Effector memory CD4-positive, alpha-beta T cell (primary cell): ENCODE data around the gene CCDC188.

ENCODE experiments used
- DNase-seq, 3 donors: peaks; one replicate each; pipeline ENCODE4 v3.0.0-alpha.2; 2020
- H3K27ac ChIP-seq: 2 replicates; pipeline ENCODE4 v1.7.0; 2013; ENCODE audit warnings: mild to moderate bottlenecking, low read length, moderate library complexity; ENCODE audit not compliant: insufficient read depth, poor library complexity, severe bottlenecking
- H3K27me3 ChIP-seq: replicated peaks from 2 replicates; pipeline ENCODE4 v1.7.0; 2013; ENCODE audit warnings: mild to moderate bottlenecking, low read length; ENCODE audit not compliant: insufficient read depth, control insufficient read depth, poor library complexity, severe bottlenecking
- H3K36me3 ChIP-seq: 2 replicates; pipeline ENCODE4 v1.7.0; 2013; ENCODE audit warnings: mild to moderate bottlenecking, low read length, moderate library complexity; ENCODE audit not compliant: control insufficient read depth, insufficient read depth
- H3K4me1 ChIP-seq: 2 replicates; pipeline ENCODE4 v1.7.0; 2013; ENCODE audit warnings: low read length, mild to moderate bottlenecking; ENCODE audit not compliant: control insufficient read depth, insufficient read depth, poor library complexity, severe bottlenecking
- H3K4me3 ChIP-seq: 2 replicates; pipeline ENCODE4 v1.7.0; 2013; ENCODE audit warnings: low read length, low read depth, mild to moderate bottlenecking; ENCODE audit not compliant: insufficient read depth, poor library complexity, severe bottlenecking
- H3K9me3 ChIP-seq: 2 replicates; pipeline ENCODE4 v1.7.0; 2013; ENCODE audit warnings: mild to moderate bottlenecking, low read length, moderate library complexity; ENCODE audit not compliant: control insufficient read depth

The CCDC188 gene

GRCh38 chr22:20192972-20193760, 42.3 kb upstream of the CCDC188 start:
- DNase-seq: no peak
- H3K36me3 ChIP-seq: no peaks in the 10 kb centered on the region
- H3K27ac ChIP-seq: no peak overlapping the region
- H3K27me3 ChIP-seq: no peaks in the 10 kb centered on the region
- no peaks in the 10 kb centered on the region for H3K9me3 ChIP-seq
- H3K4me3 ChIP-seq: no peak overlapping the region
- no peaks in the 10 kb centered on the region for H3K4me1 ChIP-seq

- H3K27me3 ChIP-seq: no peaks in the 10 kb centered on the region
- no peak for DNase-seq
Observed at GRCh38 chr22:20192293-20192971, 41.6 kb upstream of the CCDC188 start.

DNA sequence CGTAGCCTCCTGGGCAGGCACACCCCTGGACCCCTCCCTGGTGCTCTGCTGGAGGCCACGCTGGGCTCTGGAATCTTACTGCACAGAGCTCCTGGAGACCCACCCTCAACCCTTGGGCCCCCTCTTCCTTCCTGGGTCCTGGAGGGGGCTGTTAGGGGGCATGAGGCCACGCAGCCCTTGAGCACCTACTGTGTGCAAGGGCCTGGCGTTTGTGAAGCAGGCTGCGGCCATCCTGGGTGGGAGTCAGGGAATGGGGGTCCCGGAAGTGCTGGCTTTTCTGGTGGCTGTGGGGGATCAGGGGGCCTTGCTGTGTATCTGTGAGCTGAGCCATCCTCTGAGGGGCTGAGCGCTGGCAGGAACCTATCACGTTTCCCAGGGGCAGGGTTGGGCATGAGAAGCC, 40.9 kb upstream of the CCDC188 start:
- no peaks in the 10 kb centered on the region for H3K36me3 ChIP-seq
- no peaks in the 10 kb centered on the region for H3K9me3 ChIP-seq
- no peaks in the 10 kb centered on the region for H3K27me3 ChIP-seq
- no peak overlapping the region for H3K4me3 ChIP-seq
- H3K4me1 ChIP-seq: no peaks in the 10 kb centered on the region
- no peak overlapping the region for H3K27ac ChIP-seq
- no peak for DNase-seq

More at GRCh38 chr22:20192293-20192971, 41.6 kb upstream of the CCDC188 start:
- H3K27ac ChIP-seq: no peak overlapping the region
- H3K36me3 ChIP-seq: no peaks in the 10 kb centered on the region
- H3K4me3 ChIP-seq: no peak overlapping the region
- no peaks in the 10 kb centered on the region for H3K4me1 ChIP-seq
- H3K9me3 ChIP-seq: no peaks in the 10 kb centered on the region

DNA sequence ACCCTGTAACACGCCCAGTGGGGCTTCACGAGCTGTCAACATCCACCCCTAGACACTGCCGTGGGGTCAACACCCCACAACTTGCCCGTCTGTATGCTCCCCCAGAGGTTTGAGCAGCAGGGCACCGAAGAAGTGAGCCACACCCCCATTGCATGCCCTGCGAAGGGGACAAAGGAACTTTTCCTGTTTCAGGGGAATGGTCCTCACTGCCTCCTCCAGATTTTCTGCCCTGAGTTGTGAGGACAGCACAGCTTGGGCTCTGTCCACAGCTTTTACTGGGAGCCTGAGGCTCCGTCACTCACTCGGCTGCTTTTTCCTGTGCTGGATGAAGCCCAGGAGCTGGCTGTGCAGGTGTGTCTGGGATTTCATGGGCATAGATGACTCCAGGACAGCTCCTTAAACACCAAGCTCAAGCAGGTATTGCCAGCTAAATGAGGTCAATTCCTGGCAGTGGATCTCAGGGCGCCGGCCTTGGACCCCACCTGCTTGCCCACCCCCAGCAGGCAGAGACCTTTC, 40.2 kb upstream of the CCDC188 start:
- Histone ChIP-seq H3K9me3 (no peaks in the 10 kb centered on the region), H3K4me1 (no peaks in the 10 kb centered on the region), H3K4me3 (no peak overlapping the region), H3K27ac (no peak overlapping the region), H3K36me3 (no peaks in the 10 kb centered on the region), H3K27me3 (no peaks in the 10 kb centered on the region)
- no peak for DNase-seq

DNA sequence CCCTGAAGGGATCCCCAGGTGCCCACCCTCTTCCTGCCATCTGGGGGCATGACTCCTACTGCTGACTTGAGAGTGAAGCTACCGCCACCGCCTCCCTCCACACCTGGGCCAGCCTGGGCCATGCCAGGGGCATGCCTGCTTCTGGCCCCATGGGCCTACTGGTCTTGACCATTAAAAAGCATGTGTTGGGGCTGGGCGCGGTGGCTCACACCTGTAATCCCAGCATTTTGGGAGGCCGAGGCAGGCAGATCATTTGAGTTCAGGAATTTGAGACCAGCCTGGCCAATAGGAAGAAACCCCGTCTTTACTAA, 37.7 kb upstream of the CCDC188 start:
- no peaks in the 10 kb centered on the region for H3K36me3 ChIP-seq
- no peak for DNase-seq
- no peaks in the 10 kb centered on the region for H3K9me3 ChIP-seq
- no peaks in the 10 kb centered on the region for H3K27me3 ChIP-seq
- no peak overlapping the region for H3K27ac ChIP-seq
- H3K4me3 ChIP-seq: no peak overlapping the region
- no peaks in the 10 kb centered on the region for H3K4me1 ChIP-seq

DNA sequence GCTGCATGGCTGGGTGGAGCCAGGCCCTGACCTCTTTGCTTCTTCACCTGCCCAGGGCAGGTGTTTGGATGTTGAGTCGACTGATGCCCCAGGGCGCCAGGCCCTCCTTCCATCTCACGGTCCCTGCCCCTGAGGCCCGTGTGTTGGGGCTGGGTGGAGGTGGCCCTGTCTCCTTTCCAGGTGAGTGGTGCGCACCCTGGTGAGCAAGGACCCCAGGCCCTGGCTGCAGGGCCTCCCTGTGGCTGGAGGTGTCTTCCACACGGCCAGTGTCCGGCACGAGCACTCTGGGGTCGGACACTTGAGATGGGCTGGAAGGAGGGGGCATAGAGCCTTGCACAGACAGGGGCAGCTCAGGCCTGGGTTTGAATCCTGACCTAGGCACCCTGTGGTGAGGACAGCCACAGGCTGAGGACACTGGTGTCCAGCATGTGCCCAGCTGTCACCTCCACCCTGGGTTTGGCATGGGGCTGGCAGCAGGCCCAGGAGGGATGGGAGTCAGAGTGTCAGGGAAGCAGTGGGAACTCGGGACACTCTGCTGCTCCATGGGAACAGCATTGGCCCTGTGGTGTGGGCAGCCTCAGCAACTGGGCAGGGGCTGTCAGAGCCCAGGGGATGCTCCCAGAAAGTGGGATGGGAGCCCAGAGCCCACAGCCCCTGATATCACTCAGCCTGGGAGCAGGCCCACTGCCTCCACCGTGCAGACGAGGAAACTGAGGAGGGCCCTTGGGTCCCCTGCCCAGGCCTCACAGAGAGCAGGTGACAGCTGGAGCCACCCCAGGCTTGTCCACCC, 37.1 kb upstream of the CCDC188 start:
- no peak for DNase-seq

GRCh38 chr22:20186871-20187546, 36.2 kb upstream of the CCDC188 start:
- H3K4me3 ChIP-seq: no peak overlapping the region
- DNase-seq: no peak
- H3K9me3 ChIP-seq: no peaks in the 10 kb centered on the region
- H3K36me3 ChIP-seq: no peaks in the 10 kb centered on the region
- H3K27ac ChIP-seq: no peak overlapping the region
- no peaks in the 10 kb centered on the region for H3K4me1 ChIP-seq
- no peaks in the 10 kb centered on the region for H3K27me3 ChIP-seq

More for the DNA sequence above, 37.1 kb upstream of the CCDC188 start:
- H3K9me3 ChIP-seq: no peaks in the 10 kb centered on the region
- H3K36me3 ChIP-seq: no peaks in the 10 kb centered on the region
- no peak overlapping the region for H3K4me3 ChIP-seq
- H3K27me3 ChIP-seq: no peaks in the 10 kb centered on the region
- no peaks in the 10 kb centered on the region for H3K4me1 ChIP-seq
- no peak overlapping the region for H3K27ac ChIP-seq

- Histone ChIP-seq H3K4me1 (no peaks in the 10 kb centered on the region), H3K27me3 (no peaks in the 10 kb centered on the region), H3K27ac (no peak overlapping the region), H3K36me3 (no peaks in the 10 kb centered on the region), H3K9me3 (no peaks in the 10 kb centered on the region), H3K4me3 (no peak overlapping the region)
- no peak for DNase-seq
Observed at GRCh38 chr22:20186183-20186870, 35.5 kb upstream of the CCDC188 start.

GRCh38 chr22:20185750-20186149, 34.9 kb upstream of the CCDC188 start:
- no peaks in the 10 kb centered on the region for H3K27me3 ChIP-seq
- H3K9me3 ChIP-seq: no peaks in the 10 kb centered on the region
- H3K36me3 ChIP-seq: no peaks in the 10 kb centered on the region
- H3K4me1 ChIP-seq: no peaks in the 10 kb centered on the region
- H3K4me3 ChIP-seq: no peak overlapping the region
- no peak for DNase-seq
- H3K27ac ChIP-seq: no peak overlapping the region
